T-helper 9 cell (primary cell): ENCODE measurements around the gene CCL13.

Experiments
- DNase-seq: peaks from one replicate; pipeline ENCODE4 v3.0.0-alpha.2; 2020

The CCL13 gene

GRCh38 chr17:34364751-34365150 lies 8.5 kb downstream of the CCL13 start:
- DNase-seq, result no peak

GRCh38 chr17:34365340-34365739 lies 9.1 kb downstream of the CCL13 start:
- DNase-seq, result no peak

GRCh38 chr17:34366010-34366409 lies 9.7 kb downstream of the CCL13 start:
- no peak for DNase-seq

GRCh38 chr17:34366529-34367107 lies 10.3 kb downstream of the CCL13 start:
- no peak for DNase-seq

- DNase-seq, result no peak
Observed at GRCh38 chr17:34367486-34368195, 11.4 kb downstream of the CCL13 start.

GRCh38 chr17:34368196-34368945 lies 12.1 kb downstream of the CCL13 start:
- DNase-seq, result no peak

- DNase-seq, result no peak
Observed at GRCh38 chr17:34368946-34369500, 12.7 kb downstream of the CCL13 start.

- no peak for DNase-seq
Observed at GRCh38 chr17:34369571-34369970, 13.3 kb downstream of the CCL13 start.

- DNase-seq, result no peak
Observed at GRCh38 chr17:34370376-34370996, 14.2 kb downstream of the CCL13 start.

- DNase-seq, result no peak
Observed at GRCh38 chr17:34370997-34371395, 14.7 kb downstream of the CCL13 start.

- no peak for DNase-seq
Observed at GRCh38 chr17:34371405-34372100, 15.3 kb downstream of the CCL13 start.

- no peak for DNase-seq
Observed at GRCh38 chr17:34374457-34374856, 18.2 kb downstream of the CCL13 start.

GRCh38 chr17:34375426-34375997 lies 19.2 kb downstream of the CCL13 start:
- DNase-seq, result no peak

- no peak for DNase-seq
Observed at GRCh38 chr17:34377078-34377823, 21.0 kb downstream of the CCL13 start.

GRCh38 chr17:34378664-34379101 lies 22.4 kb downstream of the CCL13 start:
- no peak for DNase-seq

- no peak for DNase-seq
Observed at GRCh38 chr17:34379868-34380267, 23.6 kb downstream of the CCL13 start.

GRCh38 chr17:34382621-34383124 lies 26.4 kb downstream of the CCL13 start:
- no peak for DNase-seq

- DNase-seq, result no peak
Observed at GRCh38 chr17:34383216-34383615, 26.9 kb downstream of the CCL13 start.

GRCh38 chr17:34384271-34384670 lies 28.0 kb downstream of the CCL13 start:
- no peak for DNase-seq

- DNase-seq, result no peak
Observed at GRCh38 chr17:34384822-34385605, 28.7 kb downstream of the CCL13 start.
